HG02623 (cell line): ENCODE measurements around the gene NDUFB2.
"Not testable (repeated sequence)": the region's sequence is repeated elsewhere in the genome, so short reads cannot be mapped to it uniquely, and the experiment has no call there.

Source experiments
- ATAC-seq: cut with Tn5 transposase; IDR thresholded peaks from one replicate; pipeline ENCODE4 v1.9.1; 2021; ENCODE audit warnings: moderate library complexity; ENCODE audit not compliant: unreplicated experiment

NDUFB2 gene

DNA sequence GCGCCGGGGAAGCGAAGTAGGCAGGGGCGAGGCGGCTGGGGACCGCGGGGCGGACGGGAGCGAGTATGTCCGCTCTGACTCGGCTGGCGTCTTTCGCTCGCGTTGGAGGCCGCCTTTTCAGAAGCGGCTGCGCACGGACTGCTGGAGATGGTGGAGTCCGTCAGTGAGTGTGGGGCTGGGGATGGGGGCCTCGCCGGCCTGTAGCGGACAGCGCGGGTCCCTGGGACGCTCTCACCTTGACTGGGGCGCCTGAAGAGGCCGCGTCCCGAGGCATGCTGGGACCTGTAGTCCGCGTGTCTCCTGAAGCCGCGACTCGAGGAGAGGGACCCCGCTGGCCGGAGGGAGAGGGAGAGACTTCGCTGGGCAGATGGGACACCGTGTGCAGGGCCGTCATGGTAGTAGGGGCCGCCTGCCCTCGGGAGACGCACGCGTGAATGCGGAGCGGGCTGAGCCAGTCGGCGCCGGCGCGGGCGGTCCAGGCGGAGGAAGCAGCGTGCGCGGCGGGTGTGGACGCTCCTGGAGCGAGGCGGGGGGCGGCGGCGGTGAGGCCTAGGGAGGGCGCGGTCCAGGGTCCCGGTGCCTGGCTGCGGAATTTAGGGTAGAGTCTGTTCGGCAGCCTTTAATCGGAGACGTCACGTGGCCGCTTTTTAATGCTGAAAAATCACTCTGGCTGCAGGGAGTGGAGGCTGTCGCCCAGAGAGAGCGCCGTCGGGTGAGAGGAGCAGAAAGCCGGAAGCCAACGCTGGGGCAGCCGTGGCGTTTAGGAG is at the start of gene NDUFB2:
TSS of gene NDUFB2 (plus strand) at position 29 of the 767 bp plus-strand sequence. CDS start at position 66, 37 bp downstream.
- ATAC-seq, result peak; percentile 90

DNA sequence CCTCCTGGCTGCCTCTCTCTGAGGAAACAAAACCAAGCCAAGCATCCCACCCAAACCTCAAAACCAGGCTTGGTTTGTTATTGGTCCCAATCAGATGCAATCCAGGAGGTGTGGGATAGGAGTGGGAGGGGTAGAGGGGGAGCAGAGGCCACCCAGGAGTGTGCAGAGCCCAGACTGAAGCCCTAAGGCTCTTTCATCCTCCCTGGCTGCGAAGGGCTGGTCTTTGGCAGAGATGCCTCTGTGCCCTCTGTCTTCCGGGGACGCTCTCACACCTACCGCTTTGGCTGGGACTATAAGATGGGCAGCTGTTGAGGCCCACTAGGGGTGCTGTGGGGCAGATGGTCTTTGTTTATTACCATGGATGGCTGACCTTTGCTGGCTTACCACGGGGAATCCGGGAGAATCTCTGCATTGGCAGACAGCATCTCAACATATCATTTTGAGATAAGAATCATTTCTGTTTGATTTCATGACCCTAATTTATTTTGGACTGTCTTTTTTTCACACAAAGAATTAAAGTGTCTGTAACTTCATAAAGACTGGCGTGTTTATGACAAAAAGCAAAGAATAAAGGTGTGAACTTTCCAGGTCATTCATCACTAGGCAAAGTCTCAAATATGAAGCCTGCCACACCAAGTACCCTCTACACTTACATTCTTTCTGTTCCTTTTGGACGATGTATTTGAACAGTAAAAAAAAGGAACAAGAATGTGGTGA is 49.4 kb upstream of the NDUFB2 start:
- ATAC-seq, result peak; percentile 67

DNA sequence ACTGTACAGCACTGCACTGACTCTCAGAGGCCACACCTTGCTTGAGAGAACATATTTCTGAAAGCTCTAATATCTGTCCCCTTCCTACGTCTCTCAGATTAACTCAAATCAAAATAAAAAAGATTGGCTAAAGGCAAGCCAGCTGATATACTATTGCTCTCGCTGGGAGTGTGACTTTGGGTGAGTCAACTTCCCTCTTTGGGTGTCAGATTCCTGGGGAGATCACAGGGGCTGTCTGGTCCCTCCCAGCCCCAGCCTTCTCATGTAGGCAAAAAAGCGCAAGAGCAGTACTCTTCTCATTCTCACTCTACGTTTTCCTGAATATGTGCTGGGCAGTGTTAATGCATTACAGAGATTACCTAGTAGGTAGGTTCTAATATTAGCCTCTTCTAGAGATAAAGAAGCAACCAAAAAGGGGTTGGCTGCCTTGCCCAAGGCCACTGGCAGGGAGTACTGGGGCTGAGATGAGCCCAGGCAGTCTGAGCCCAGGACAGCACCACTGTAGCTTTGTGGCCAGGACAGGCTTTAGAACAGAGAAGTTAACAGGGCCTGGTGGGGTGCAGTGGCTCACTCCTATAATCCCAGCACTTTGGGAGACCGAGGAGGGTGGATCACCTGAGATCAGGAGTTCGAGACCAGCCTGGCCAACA is 46.8 kb upstream of the NDUFB2 start:
- ATAC-seq, result no peak

DNA sequence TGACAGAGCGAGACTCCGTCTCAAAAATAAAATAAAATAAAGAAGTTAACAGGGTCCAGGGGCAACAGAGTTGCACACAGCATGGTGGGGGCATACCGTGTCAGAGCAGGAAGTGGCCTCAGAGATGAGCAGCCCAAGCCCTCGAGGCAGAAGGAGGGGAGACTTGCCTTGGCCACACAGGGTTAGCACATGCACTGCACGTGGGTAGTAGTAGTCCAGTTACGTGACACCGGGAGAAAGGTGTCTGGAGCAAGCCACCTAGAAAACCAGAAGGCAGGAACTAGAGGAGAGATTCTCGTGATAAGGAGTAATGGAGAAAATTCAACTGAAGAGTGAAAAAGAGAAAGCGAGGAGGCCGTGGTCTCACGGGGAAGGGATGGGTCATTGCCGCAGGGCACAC is 46.1 kb upstream of the NDUFB2 start:
- ATAC-seq, result no peak

DNA sequence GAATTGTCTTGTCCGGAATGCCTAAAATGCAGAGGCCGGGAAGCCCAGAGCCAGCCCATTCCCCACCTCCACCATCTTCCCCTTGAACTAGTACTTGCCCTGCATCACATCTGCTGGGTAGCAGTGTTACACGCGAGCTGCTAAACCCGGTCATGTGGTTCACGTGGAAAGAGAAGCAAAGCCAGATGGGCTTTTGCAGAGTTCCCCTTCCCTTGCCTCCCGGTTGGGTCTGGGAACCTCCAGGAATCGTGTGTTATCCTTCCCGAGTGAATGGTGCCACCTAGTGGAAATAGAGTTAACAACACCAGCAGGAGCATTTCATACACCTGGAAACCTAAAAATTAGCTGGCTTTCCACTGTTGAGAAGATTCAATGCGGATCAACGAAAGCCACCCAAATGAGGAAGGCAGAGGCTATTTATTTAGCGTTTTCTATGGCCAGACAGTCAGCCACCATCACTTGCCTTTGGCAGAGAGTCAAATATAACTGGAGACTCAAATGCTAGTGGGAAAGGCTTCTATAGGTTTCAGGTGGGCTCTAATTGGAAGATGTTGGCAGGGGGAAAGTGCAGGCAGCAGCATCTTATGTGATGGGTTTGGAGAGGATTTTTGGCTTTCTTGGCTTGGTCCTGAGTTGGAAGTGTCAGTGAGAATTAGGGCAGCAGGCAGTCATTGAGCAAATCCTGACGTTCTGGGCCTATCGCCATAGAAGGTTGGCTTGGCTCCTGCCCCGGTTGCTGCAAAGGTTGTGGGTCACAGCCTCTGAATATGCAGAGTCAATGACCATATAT is 43.0 kb upstream of the NDUFB2 start:
- ATAC-seq, result no peak

DNA sequence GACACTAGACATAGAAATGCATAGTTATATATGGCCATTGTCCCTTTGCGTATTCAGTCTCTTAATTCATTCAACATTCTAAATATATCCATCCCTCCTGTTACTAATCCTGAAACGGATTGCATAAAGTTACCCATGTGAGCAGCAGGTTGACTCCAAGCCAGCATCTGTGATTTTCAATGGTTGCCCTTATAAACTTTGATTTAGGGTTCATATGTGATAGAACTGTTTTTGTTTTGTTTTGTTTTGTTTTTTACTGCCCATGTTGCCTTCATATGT is 42.5 kb upstream of the NDUFB2 start:
- no peak for ATAC-seq

DNA sequence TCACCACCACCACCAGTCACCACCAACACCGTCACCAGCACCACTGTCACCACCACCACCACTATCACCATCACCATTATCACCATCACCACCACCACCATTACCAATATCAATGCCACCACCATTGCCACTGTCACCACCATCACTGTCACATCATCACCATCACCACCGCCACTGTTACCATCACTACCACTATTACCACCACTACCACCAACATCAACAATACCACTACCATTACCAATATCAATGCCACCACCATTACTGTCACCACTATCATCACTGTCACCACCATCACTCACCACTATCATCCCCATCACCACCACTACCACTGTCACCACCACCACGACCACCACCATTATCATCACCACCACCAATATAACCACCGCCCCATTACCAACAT is 41.8 kb upstream of the NDUFB2 start:
- ATAC-seq, result no peak

DNA sequence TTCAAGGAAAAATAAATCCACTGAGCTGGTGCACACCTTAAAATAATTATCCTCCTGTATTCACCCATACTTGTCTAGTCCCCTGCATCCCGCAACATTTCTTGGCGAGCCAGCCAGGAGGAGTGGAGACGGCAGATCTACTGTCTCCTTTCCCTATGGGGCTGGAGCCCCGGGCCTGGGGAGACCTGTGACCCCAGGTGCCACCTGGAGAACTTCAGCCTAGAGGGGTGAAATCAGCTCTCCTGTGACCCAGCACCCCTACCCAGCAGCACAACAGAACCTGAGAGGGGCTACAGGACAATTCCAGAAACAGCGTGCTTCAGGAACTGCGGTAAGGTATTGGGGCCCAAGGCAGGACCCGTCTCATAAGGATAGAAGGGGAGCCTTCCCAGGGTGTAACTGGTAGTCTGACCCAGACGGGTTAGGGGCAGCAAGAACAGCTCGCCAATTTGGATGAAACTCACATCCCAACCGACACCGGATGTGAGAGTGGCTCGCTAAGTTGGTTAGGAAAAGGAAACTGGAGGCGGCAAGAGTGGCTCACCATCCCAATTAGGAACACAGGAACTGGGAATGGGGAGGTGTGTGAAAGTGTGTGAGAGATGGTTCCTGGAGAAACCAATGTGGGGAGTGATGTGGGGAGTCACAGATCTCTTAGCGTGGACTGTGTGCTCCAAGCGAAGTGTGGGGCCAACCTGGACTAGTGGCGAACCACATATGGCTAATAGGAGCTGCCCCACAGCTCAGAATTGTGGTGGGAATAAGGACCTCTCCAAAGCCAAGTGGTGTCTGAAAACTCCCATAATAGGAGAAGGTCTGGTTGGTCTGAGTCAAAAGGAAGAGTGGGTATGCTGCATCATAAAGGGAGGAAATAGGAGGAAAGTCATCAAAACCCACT is 40.7 kb upstream of the NDUFB2 start:
- no peak for ATAC-seq

DNA sequence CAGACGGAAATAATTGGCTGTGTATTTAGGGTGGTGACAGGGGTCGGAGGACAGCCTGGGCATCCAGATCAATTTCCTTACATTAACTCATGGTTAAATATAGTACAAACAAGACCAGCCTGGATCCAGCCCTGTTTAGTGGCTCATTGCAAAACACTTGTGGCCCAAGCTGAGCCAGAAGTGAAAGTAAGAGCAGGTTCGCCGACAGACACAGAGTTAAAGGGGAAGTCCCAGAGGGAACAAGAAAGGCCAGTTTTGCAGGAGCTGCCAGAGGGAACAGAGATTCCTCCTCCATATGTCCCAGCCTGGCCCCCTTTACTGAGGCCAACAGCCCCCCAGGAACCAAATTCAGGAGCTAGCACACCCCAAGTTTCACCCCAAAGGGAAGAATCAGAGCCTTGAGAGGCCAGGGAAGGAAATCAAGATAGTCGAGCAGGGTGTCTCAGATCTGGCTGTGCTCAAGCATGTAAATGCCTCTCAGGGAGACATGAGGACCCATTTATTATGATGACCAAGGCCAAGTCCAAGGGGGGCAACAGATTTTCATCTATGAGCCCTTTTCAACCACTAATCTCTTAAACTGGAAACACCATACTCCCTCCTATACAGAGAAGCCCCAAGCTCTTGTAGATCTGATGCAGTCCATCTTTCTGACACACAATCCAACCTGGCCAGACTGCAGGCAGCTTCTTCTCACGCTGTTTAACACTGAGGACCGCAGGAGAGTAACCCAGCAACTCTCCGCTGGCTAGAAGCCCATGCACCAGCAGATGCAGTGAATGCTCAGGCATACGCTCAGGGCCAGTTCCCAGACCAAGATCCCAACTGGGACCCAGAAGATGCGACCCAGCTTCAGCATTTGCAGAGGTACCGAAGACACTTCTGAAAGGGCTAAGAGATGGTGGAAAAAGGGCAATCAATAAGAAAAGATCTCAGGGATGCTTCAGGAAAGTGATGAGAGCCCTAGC is 39.7 kb upstream of the NDUFB2 start:
- ATAC-seq, result peak; percentile 77

DNA sequence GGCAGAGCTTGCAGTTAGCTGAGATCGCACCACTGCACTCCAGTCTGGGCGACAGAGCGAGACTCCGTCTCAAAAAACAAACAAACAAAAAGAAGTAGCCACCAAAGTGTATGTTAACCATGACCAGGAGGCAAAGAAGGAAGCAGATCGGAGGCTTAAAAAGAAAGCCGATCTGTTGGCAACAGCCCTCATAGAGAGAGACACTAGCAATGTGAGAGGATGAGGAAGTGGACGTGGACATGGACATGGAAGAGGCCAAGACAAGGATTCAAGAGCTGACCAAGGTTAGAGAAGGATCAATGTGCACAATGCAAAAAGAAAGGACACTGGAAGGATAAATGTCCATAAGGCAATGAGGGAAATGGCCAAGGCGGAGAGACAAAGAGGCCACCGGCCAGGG is 38.6 kb upstream of the NDUFB2 start:
- no peak for ATAC-seq

DNA sequence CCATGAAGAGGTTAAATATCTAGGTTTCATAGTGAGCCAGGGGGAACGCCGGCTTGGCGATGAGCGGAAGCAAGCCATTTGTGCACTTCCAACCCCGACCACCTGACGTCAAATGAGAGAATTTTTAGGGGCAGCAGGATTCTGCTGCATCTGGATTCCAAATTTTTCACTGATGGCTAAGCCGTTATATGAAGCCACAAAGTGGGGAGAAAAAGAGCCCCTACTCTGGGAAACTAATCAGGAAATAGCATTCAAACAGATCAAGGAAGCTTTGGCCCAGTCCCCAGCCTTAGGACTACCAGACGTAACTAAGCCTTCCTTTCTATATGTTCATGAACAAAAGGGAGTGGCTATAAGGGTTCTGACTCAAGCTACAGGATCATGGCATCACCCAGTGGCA is 36.7 kb upstream of the NDUFB2 start:
- no peak for ATAC-seq

DNA sequence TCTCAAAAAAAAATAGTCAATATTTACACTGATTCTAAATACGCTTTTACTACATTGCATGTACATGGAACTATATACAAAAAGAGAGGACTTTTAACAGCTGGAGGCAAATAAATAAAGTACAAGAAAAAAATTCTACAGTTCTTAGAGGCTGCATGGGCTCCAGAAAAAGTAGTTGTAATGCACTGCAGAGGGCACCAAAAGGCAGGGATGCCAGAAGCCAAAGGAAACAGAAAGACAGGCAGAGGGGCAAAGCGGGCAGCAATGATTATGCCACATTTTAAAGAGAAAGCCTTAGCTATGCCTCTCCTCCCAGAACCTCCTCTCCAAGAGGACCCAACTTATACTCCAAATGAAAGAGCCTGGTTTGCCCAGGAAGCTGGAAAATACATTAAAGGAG is 35.4 kb upstream of the NDUFB2 start:
- ATAC-seq, result no peak

DNA sequence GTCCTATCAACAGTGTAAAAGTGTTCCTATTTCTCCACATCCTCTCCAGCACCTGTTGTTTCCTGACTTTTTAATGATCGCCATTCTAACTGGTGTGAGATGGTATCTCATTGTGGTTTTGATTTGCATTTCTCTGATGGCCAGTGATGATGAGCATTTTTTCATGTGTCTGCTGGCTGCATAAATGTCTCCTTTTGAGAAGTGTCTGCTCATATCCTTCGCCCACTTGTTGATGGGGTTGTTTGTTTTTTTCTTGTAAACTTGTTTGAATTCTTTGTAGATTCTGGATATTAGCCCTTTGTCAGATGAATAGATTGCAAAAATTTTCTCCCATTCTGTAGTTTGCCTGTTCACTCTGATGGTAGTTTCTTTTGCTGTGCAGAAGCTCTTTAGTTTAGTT is 33.6 kb upstream of the NDUFB2 start:
- not testable (repeated sequence) for ATAC-seq

DNA sequence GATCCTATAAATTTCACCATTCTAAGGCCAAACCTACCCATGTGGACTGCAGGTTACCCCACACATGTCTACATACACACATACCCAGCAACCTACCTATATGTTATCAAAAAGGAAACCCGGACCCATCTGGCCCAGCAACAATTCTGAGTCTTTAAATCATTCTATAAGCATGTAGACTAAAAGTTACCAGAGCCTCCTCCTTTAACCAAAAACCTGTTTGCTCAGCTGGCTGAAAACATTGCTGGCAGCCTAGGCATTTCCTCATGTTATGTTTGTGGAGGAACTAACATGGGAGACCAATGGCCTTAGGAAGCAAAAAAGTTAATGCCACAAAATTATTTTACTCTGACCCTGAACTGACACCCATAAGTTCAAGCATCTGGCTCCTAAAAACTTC is 29.0 kb upstream of the NDUFB2 start:
- ATAC-seq, result no peak

DNA sequence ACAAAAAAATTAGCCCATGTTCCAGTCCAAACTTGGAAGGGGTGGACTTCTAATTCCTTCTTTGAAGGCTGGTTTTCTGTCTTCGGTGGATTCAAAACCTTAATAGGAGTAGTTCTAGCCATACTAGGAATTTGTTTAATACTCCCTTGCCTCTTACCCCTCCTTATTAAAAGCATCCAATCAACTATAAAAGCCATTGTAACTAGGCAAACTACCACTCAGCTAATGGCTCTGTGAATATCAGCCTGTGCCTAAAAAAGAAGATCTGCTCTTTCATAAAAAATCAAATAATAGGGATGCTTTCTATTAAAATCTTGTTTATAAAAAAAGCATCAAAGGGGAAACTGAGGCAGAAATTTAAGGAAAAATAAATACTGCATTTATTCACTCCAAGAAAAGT is 27.9 kb upstream of the NDUFB2 start:
- ATAC-seq, result no peak

DNA sequence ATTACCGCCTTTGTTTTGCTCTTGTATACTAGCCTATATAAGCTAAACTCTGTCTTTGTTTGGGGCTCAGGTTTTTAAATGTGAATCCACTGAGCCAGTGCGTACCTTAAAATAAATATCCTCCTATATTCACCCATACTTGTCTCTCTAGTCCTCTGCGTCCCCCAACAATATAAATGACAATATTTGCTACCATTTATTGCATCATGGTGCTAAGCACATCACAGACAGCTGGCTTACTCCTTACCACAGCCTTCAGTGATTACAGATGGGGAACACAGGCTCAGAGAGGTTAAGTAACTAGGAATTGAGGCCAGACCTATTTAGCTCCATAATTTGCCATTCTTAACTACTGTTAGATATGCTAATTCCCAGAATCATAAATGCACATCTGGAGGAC is 27.2 kb upstream of the NDUFB2 start:
- no peak for ATAC-seq

DNA sequence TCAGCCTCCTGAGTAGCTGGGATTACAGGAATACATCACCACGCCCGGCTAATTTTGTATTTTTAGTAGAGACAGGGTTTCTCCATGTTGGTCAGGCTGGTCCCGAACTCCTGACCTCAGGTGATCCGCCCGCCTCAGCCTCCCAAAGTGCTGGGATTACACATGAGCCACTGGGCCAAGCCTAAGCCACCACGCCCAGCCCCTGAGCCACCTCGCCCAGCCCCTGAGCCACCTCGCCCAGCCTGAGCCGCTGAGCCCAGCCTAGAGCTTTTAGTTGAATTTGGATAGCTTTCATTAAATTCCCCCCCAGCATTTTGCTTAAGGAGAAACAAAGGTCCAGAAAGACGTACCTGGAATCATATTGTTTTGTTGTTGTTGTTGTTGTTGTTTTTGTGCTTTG is 26.6 kb upstream of the NDUFB2 start:
- not testable (repeated sequence) for ATAC-seq

DNA sequence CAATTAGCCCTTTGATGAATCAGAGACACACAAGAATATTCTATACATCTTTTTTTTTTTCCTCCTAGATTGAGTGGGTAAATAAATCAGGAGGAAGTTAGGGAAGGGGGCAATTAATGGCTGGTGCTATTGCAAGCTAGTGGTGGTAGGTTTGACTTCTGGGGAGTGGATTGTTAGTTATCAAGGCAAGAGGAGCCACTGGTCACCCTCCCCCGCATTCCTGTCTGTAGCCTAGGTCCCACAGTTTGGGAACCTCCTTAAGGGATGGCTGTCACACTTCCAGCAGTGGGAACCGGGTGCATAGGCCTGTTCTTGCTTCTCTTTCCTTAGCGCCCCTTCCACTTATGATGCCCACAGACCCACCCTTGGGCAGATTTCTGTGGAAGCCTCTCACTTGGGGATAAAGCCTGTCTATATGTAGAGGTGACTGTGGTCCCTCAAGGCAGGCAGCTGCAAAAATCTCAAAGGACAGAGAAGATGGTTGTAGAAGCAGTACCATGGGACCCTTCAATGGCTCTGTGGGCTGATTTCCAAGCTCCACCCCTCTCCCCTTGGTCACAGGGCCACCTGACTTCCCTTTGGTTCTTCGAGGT is 26.1 kb upstream of the NDUFB2 start:
- no peak for ATAC-seq

DNA sequence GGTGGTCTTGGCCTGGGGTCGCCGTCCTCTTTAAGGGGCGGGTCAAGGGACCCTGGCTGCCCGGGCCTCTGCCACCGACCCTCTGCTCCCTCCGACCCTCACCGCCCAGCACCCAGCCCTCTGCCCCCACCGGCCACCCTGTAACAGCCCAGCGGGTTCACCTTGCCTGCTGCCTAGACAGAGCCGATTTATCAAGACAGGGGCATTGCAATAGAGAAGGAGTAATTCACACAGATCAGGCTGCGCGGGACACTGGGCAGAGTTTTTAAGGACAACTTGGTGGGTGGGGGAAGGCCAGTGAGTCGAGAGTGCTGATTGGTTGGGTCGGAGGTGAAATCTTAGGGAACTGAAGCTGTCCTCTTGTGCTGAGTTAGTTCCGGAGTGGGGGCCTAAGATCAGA is 24.5 kb upstream of the NDUFB2 start:
- ATAC-seq, result no peak
